NCI-H2227 (cell line): ENCODE data around the gene CFL2.
"Not testable (repeated sequence)": the region's sequence is repeated elsewhere in the genome, so short reads cannot be mapped to it uniquely, and the experiment has no call there.

Experiments used
- DNase-seq: peaks from one replicate; lab custom pipeline; 2025; ENCODE audit not compliant: unreplicated experiment; lab: John Stamatoyannopoulos, UW

Gene CFL2

DNA sequence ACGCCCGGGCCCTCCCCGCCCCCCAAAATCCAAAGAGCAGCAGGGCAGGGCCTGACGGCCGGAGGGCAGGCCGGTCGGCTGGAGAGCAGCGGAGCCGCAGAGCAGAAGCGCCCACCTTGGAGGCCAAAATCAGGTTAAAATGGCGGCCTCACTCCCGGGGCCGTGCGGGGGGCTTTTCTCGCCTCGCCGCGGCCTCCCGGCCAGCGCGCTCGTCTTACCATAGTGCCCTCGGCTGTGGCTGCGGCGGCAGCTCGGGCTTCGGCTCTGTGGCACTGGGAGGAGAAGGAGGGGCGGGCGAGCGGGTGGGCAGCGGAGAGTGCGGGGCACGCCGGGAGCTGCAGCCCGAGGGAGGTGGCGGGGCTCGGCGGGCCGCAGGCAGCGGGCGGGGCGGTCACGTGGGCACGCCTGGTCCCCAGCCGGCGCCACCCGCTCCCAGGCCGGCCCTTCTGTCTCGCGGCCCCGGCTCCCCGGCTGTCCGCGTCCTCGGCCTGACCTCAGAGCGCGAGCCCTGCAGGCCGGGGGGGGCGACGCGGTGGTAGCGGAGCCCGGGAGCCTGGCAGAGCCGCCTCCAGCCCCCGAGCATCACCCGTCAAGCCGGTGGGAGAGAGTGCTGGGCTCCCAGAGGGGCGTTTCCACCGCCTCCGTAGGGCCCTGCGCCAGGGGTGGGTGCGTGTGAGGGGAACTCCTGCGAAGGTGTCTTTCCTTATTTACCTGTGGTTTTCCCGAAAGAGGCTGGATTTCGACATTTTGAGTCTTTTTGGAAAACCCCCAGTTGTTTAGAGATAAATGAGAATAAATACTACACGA is at the start of gene CFL2:
Gene CFL2, minus strand, starts transcription at position 274 of the 807 bp plus-strand sequence. Its CDS starts 53 bp downstream, at position 221.
- peak; percentile 89 for DNase-seq

GRCh38 chr14:34755215-34755614 is 40.8 kb upstream of the CFL2 start:
- DNase-seq = no peak

- no peak for DNase-seq
Measured at GRCh38 chr14:34754687-34755086, 40.3 kb upstream of the CFL2 start.

- DNase-seq = no peak
Measured at GRCh38 chr14:34750670-34751069, 36.3 kb upstream of the CFL2 start.

DNA sequence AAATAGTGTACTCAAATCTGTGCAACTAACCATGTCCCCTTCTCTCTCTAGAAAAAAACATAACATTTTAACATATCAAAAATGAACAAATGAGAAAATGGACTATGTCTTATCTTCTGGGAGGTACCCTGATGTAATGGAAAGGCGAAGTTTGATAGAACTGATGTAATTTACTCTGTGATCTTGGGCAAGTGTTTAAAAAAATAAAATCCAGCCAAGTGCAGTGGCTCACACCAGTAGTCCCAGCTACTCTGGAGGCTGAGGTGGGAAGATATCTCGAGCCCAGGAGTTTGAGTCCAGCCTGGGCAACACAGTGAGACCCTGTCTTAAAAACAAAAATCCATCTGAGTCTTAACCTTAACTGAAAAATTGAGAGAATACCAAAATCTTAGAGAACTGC is 35.8 kb upstream of the CFL2 start:
- no peak for DNase-seq

- DNase-seq = no peak
Measured at GRCh38 chr14:34749408-34749807, 35.0 kb upstream of the CFL2 start.

- no peak for DNase-seq
Measured at GRCh38 chr14:34742270-34743115, 28.1 kb upstream of the CFL2 start.

GRCh38 chr14:34741840-34742239 is 27.4 kb upstream of the CFL2 start:
- DNase-seq = no peak

GRCh38 chr14:34740139-34740538 is 25.7 kb upstream of the CFL2 start:
- DNase-seq = not testable (repeated sequence)

DNA sequence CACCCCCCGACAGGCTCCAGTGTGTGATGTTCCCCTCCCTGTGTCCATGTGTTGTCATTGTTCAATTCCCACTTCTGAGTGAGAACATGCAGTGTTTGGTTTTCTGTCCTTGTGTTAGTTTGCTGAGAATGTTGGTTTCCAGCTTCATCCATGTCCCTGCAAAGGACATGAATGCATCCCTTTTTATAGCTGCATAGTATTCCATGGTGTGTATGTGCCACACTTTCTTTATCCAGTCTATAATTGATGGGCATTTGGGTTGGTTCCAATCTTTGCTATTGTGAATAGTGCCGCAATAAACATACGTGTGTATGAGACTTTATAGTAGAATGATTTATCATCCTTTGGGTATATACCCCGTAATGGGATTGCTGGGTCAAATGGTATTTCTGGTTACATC is 22.7 kb upstream of the CFL2 start:
- not testable (repeated sequence) for DNase-seq

- no peak for DNase-seq
Measured at GRCh38 chr14:34733245-34733644, 18.9 kb upstream of the CFL2 start.

GRCh38 chr14:34732802-34733201 is 18.4 kb upstream of the CFL2 start:
- DNase-seq = no peak

DNA sequence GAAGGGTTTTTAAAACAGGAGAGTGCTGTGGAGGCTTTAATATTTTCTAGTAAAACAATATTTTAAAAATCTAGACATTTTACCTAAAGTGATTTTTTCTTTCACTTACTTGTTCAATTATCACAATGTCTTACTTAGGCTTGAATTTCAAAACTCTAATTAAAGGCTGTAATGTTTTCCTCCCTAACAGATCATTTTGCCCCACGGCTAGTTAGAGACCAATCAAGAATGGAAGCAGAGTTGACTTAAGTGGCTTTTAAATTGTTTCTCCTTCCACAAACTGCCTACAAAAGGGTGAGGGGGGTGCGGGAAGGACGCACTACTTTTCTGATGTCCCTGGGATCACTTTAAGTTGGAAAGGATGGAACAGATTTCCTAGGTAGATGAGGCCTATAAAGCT is 9.5 kb upstream of the CFL2 start:
- no peak for DNase-seq

GRCh38 chr14:34722723-34723545 is 8.5 kb upstream of the CFL2 start:
- peak; percentile 48 for DNase-seq

DNA sequence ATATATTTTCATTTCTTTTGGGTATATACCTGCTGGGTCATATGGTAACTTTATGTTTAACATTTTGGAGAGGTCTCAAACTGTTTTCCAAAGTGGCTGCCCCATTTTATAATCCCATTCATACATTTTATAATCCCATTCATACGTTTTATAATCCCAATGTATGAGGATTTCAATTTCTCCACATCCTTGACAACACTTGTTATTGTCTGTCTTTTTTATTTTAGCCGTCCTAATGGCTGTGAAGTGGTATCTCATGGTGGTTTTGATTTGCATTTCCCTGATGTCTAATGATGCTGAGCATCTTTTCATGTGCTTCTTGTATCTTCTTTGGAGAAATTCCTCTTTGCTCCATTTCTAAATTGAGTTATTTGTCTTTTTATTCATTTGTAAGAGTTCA is 6.7 kb upstream of the CFL2 start:
- DNase-seq = no peak

DNA sequence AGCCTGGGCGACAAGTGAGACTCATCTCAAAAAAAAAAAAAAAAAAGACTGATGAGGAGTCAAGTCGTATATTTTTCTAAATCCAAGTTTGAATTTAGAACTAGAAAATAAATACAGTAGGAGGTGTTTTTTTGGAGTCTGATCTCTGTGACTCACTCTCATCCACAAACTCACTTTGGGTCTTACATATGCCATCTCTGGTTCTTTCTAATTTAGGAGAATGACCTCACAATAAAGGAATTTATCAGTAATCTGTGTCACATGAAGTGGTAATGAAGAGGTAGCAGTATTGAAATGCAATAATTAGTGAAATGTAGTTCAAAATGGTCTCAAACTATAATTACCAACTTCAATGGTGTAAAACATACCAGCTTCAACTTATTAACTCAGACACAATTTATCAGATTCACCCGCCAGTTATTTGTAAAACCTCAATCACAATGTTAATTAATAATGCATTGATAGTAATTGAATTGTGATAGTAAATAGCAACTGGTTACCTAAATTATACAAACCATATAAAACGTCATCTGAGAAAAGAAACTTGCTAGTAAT is 4.4 kb upstream of the CFL2 start:
- DNase-seq = no peak

DNA sequence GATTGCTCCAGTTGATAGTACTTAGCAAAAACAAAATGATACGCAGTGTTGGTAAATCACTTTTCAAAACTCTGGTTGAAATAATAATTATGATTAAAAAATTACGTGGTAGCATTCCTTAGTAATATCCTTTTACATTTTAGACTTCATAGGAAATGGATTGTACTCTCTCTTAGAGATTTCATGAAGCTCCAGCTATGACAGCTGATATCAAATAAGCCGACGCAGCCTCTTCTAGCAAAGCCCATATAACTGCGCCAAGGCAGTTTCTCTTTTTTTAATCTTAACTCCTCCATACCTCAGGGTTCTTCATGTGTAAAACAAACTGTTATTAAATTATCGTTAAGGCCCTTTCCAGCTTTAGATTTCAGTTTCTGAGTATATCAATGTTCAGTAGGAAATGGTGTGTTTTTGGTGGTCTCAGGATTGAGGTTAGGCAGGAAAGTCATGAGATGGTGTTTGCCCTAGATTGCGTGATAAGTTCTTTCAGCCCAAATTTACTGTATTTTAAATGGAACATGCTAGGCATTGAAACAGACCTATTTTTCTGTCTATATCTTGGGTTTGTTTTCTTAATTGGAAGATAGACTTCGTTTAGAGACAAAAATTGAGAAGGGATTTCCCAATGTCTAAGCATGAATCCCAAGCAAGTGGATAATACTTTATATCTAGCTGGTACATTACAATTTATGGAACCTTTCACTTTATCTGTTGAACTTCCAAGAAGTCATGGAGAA is 902 bp upstream of the CFL2 start:
- DNase-seq = no peak

DNA sequence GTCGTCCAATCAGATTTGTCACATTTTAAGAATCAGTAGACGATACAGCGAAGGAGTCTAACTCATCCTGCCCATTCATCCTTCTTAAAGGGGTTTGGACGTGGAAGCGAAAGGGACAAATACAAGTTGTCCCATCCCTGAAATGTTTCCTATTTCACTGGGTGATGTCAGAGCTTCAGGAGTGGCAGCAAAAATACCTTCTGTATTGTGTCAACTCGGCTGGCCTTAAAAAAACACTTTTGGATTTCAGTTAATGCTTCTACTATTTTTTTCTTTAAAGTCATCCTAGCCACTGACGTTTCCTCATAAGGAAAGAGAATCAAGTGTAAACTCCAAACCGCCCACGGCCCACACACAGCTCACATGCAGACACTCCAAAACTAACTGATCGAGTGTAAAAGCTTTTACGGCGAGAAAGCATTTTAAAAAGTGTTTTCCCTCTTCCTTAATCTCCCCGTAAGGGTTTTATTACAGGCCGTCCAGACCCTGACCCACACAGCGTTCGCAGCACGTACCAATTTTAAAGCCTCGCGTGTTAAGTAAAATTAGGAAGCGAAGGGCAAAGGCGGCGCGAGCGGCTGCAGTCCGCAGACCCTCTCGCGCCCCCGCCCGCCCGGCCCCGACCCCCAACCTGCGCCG is 593 bp downstream of the CFL2 start:
- peak; percentile 45 for DNase-seq

GRCh38 chr14:34713122-34713680 is 1.2 kb downstream of the CFL2 start:
- no peak for DNase-seq
